Upper lobe of left lung (tissue), 4 donors: ENCODE data around the gene CCNT1.

ENCODE experiments used
- POLR2A ChIP-seq, 4 donors: fragments of 450-650 bp; IDR thresholded peaks; one replicate each; pipeline ENCODE4 v1.5.1; 2016 to 2017; ENCODE audit warnings: antibody characterized with exemption in 4 of 4, mild to moderate bottlenecking in 2 of 4
- TF ChIP-seq, protein P1 (sequence below), 6 experiments: fragments of 450-650 bp in 4 of 6; fragments of 200-600 bp in 2 of 6; sonication (generic) in 2 of 6; IDR thresholded peaks; one replicate each; pipeline ENCODE4 v1.5.1; 2016 to 2019; ENCODE audit warnings: antibody characterized with exemption in 6 of 6

DNA sequence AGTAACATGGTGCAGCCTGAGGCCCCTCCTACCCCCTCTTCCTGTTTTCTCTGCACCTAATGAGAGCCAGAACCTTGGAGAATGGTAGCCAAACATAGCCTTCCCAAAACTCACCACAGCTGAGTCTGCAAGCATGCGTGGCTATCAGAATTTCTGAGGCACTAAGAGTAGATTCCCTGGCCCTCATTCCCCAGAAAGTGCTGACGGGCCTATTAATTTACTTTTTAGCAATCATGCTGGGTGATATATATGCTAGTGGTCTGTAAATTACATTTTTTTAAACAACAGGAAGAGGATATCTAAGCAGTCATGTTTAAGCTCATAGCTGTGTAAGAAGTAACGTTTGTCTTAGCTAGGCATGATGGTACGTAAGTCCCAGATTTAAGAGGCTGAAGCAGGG lies 64.8 kb downstream of the CCNT1 start:
- TF ChIP-seq, protein P1, sequence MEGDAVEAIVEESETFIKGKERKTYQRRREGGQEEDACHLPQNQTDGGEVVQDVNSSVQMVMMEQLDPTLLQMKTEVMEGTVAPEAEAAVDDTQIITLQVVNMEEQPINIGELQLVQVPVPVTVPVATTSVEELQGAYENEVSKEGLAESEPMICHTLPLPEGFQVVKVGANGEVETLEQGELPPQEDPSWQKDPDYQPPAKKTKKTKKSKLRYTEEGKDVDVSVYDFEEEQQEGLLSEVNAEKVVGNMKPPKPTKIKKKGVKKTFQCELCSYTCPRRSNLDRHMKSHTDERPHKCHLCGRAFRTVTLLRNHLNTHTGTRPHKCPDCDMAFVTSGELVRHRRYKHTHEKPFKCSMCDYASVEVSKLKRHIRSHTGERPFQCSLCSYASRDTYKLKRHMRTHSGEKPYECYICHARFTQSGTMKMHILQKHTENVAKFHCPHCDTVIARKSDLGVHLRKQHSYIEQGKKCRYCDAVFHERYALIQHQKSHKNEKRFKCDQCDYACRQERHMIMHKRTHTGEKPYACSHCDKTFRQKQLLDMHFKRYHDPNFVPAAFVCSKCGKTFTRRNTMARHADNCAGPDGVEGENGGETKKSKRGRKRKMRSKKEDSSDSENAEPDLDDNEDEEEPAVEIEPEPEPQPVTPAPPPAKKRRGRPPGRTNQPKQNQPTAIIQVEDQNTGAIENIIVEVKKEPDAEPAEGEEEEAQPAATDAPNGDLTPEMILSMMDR (IDR thresholded peaks at IDR 0.05): no peak
- TF ChIP-seq POLR2A (IDR thresholded peaks at IDR 0.05): no peak
